Testis (tissue), 3 donors: ENCODE data around the gene ACOX1. TPM values are rescaled to one million over a fixed set of nuclear protein-coding genes. Genes with fewer than 3 reads are reported as not detected.

Experiments used
- DNase-seq: peaks from one replicate; pipeline ENCODE4 v3.0.0-alpha.2; 2019
- H3K27ac ChIP-seq, 2 donors: fragments of 200-600 bp; sonication (generic); one replicate each; pipeline ENCODE4 v1.5.1; 2019
- H3K27me3 ChIP-seq: fragments of 200-600 bp; sonication (generic); one replicate; pipeline ENCODE4 v1.5.1; 2019
- H3K36me3 ChIP-seq: fragments of 200-600 bp; sonication (generic); one replicate; pipeline ENCODE4 v1.5.1; 2017; ENCODE audit warnings: low read depth; ENCODE audit errors: missing control alignments
- H3K4me1 ChIP-seq: fragments of 200-600 bp; sonication (generic); one replicate; pipeline ENCODE4 v1.5.1; 2019
- H3K4me3 ChIP-seq, 2 donors: fragments of 200-600 bp; sonication (generic); one replicate each; pipeline ENCODE4 v1.5.1; 2017 to 2019
- H3K9me3 ChIP-seq: fragments of 200-600 bp; sonication (generic); one replicate; pipeline ENCODE4 v1.5.1; 2017
- CTCF ChIP-seq, 3 experiments: fragments of 450-650 bp in 2 of 3; fragments of 200-600 bp in 1 of 3; sonication (generic) in 1 of 3; IDR thresholded peaks; one replicate each; pipeline ENCODE4 v1.5.1; 2016 to 2019; ENCODE audit warnings: antibody characterized with exemption in 3 of 3, mild to moderate bottlenecking in 2 of 3, moderate library complexity in 1 of 3
- POLR2A ChIP-seq: fragments of 450-650 bp; IDR thresholded peaks from one replicate; pipeline ENCODE4 v1.6.1; 2017; ENCODE audit warnings: antibody characterized with exemption, mild to moderate bottlenecking, moderate library complexity
- WGBS, 2 donors: methylation state at CpG; one replicate each; pipeline ENCODE4 v1.1.5; 2018; 5-methylcytosine and 5-hydroxymethylcytosine counted together
- intact Hi-C: fragments of 100-400 bp; cut with DNase I; formaldehyde crosslinking; loops from one replicate; pipeline ENCODE4 v1.15.1; 2023; ENCODE audit warnings: low total_unique reads
- polyA plus RNA-seq: library from polyadenylated mRNA; stranded (reverse); fragments of 350-450 nt; fragmentation: Illumina TruSeq; extraction: RNeasy Lipid Tissue Mini Kit (QIAGEN cat#74804); gene quantifications from one replicate; pipeline ENCODE4 v1.2.3, GENCODE V29; 2014; ENCODE audit warnings: low read depth, low replicate concordance; ENCODE audit not compliant: insufficient read depth
- total RNA-seq, 2 donors: library from RNA; depleted of rRNA; stranded (reverse); fragments of >200 nt; gene quantifications; one replicate each; pipeline ENCODE4 v1.2.3, GENCODE V29; 2016

The ACOX1 gene
- total and polyA plus RNA-seq, 3 donors from 2014 or later, result 24.1 to 77.7 (median 64.1) TPM

- no peak for DNase-seq
- intact Hi-C loops, result no loop called here
- WGBS, 2 donors, result 93 to 98% methylated on average over 2 to 9 of the region's 9 CpGs
- no peaks in the 10 kb centered on the region for H3K27me3 ChIP-seq
- TF ChIP-seq POLR2A (no peak), CTCF (IDR thresholded peaks at IDR 0.05) (no peak)
- H3K36me3 ChIP-seq, result no peaks in the 10 kb centered on the region
- H3K4me3 ChIP-seq, result no peak overlapping the region
- no peaks in the 10 kb centered on the region for H3K9me3 ChIP-seq
- no peak overlapping the region for H3K27ac ChIP-seq
- no peaks in the 10 kb centered on the region for H3K4me1 ChIP-seq
These were observed 12.4 kb upstream of the ACOX1 start for GRCh38 chr17:75991396-75991795.

GRCh38 chr17:75987041-75987440 lies 8.1 kb upstream of the ACOX1 start:
- Histone ChIP-seq H3K4me1 (peaks cover 26% of the 10 kb centered on the region), H3K9me3 (no peaks in the 10 kb centered on the region), H3K4me3 (no peak overlapping the region), H3K36me3 (no peaks in the 10 kb centered on the region), H3K27me3 (no peaks in the 10 kb centered on the region), H3K27ac (no peak overlapping the region)
- DNase-seq, result no peak
- intact Hi-C loops, result no loop called here
- TF ChIP-seq CTCF (IDR thresholded peaks at IDR 0.05) (no peak), POLR2A (no peak)
- 64 to 86% methylated on average over 4 of the region's 4 CpGs for WGBS, 2 donors

GRCh38 chr17:75985986-75986385 lies 7.0 kb upstream of the ACOX1 start:
- H3K27ac ChIP-seq, result no peak overlapping the region
- no peaks in the 10 kb centered on the region for H3K27me3 ChIP-seq
- H3K9me3 ChIP-seq, result no peaks in the 10 kb centered on the region
- no peak for DNase-seq
- no peak for TF ChIP-seq CTCF (IDR thresholded peaks at IDR 0.05)
- TF ChIP-seq POLR2A, result no peak
- no peaks in the 10 kb centered on the region for H3K36me3 ChIP-seq
- peaks cover 36% of the 10 kb centered on the region for H3K4me1 ChIP-seq
- H3K4me3 ChIP-seq, result no peak overlapping the region
- intact Hi-C loops, result no loop called here
- 86 to 89% methylated on average over 4 of the region's 4 CpGs for WGBS, 2 donors

- Histone ChIP-seq H3K27me3 (no peaks in the 10 kb centered on the region), H3K27ac (peak overlapping the region; percentile 21 to 54), H3K4me1 (peaks cover 47% of the 10 kb centered on the region), H3K9me3 (no peaks in the 10 kb centered on the region), H3K4me3 (no peak overlapping the region), H3K36me3 (no peaks in the 10 kb centered on the region)
- 42 to 61% methylated on average over 6 of the region's 6 CpGs for WGBS, 2 donors
- TF ChIP-seq CTCF (IDR thresholded peaks at IDR 0.05) (no peak), POLR2A (no peak)
- intact Hi-C loops, result no loop called here
- DNase-seq, result peak; percentile 61
These were observed 4.7 kb upstream of the ACOX1 start for GRCh38 chr17:75983501-75984181.

GRCh38 chr17:75981019-75981615 lies 2.2 kb upstream of the ACOX1 start:
- no peak for DNase-seq
- Histone ChIP-seq H3K9me3 (no peaks in the 10 kb centered on the region), H3K27ac (peak overlapping the region; percentile 52 to 99), H3K4me3 (no peak overlapping the region), H3K27me3 (no peaks in the 10 kb centered on the region), H3K36me3 (no peaks in the 10 kb centered on the region), H3K4me1 (peaks cover 58% of the 10 kb centered on the region)
- intact Hi-C loops, result no loop called here
- TF ChIP-seq POLR2A, result no peak
- TF ChIP-seq CTCF (IDR thresholded peaks at IDR 0.05), result no peak
- 69 to 84% methylated on average over 7 of the region's 7 CpGs for WGBS, 2 donors
